B cell (primary cell): ENCODE data around the gene DNAH6. TPM values are rescaled to one million over a fixed set of nuclear protein-coding genes. Genes with fewer than 3 reads are reported as not detected.

ENCODE experiments used
- ATAC-seq: fragments of 200-7000 bp; cut with Tn5 transposase; one replicate; pipeline ENCODE4 v1.10.0; 2021; ENCODE audit warnings: low read depth, mild to moderate bottlenecking, moderate number of reproducible peaks, moderate library complexity
- CTCF ChIA-PET: fragments of 350-600 bp; sonication (Branson Sonifier 250); formaldehyde crosslinking; loops from one replicate; lab custom pipeline; 2021; ENCODE audit warnings: antibody characterized with exemption, inconsistent platforms; lab: Charles Lee
- POLR2A ChIA-PET: fragments of 350-600 bp; sonication (Branson Sonifier 250); formaldehyde crosslinking; loops from one replicate; lab custom pipeline; 2021; ENCODE audit warnings: antibody characterized with exemption; lab: Charles Lee
- DNase-seq: peaks from one replicate; pipeline ENCODE4 v3.0.0; 2013
- H2AFZ ChIP-seq: 2 replicates; pipeline ENCODE4 v1.6.1; 2012; ENCODE audit warnings: mild to moderate bottlenecking, low read depth, low read length; ENCODE audit not compliant: insufficient read depth, poor library complexity, severe bottlenecking
- H3K27ac ChIP-seq, 2 donors: 1 replicate in 1 of 2; 2 replicates in 1 of 2; pipeline ENCODE4 v1.5.1; 2012 to 2013; ENCODE audit warnings: low read length in 2 of 2, mild to moderate bottlenecking in 2 of 2, moderate library complexity in 1 of 2
- H3K27me3 ChIP-seq, 4 experiments: fragments of 200-600 bp in 1 of 4; sonication (generic) in 1 of 4; replicated peaks in 1 of 4; 1 replicate in 2 of 4; 2 replicates in 2 of 4; pipeline versions ENCODE4 v1.6.1 to v1.7.0; 2013 to 2016; ENCODE audit warnings: low read length in 3 of 4, mild to moderate bottlenecking in 2 of 4, mixed read lengths in 1 of 4, moderate library complexity in 1 of 4; ENCODE audit not compliant: insufficient read depth in 4 of 4, control insufficient read depth in 3 of 4; ENCODE audit errors: control extremely low read depth in 1 of 4
- H3K36me3 ChIP-seq, 2 experiments: replicated peaks in 1 of 2; 1 replicate in 1 of 2; 2 replicates in 1 of 2; pipeline versions ENCODE4 v1.6.1 to v1.7.1; 2013; ENCODE audit warnings: low read length in 1 of 2; ENCODE audit not compliant: insufficient read depth in 2 of 2, control insufficient read depth in 1 of 2; ENCODE audit errors: control extremely low read depth in 1 of 2, extremely low read depth in 1 of 2
- H3K4me1 ChIP-seq, 2 donors: fragments of 200-600 bp in 1 of 2; sonication (generic) in 1 of 2; 1 replicate in 1 of 2; 2 replicates in 1 of 2; pipeline versions ENCODE4 v1.5.1 to v1.6.1; 2013 to 2017; ENCODE audit warnings: low read length in 2 of 2; ENCODE audit not compliant: control insufficient read depth in 2 of 2, insufficient read depth in 2 of 2
- H3K4me2 ChIP-seq: replicated peaks from 2 replicates; pipeline ENCODE3; 2012; ENCODE audit warnings: mild to moderate bottlenecking, low read depth, low read length; ENCODE audit not compliant: poor library complexity, severe bottlenecking
- H3K4me3 ChIP-seq, 5 experiments: fragments of 200-600 bp in 1 of 5; sonication (generic) in 1 of 5; 1 replicate in 3 of 5; 2 replicates in 2 of 5; pipeline versions ENCODE4 v1.5.1 to v1.7.0; 2011 to 2016; ENCODE audit warnings: low read length in 4 of 5, mild to moderate bottlenecking in 4 of 5, low read depth in 2 of 5, control low read depth in 1 of 5, moderate library complexity in 1 of 5; ENCODE audit not compliant: insufficient read depth in 1 of 5; ENCODE audit errors: control extremely low read depth in 1 of 5, extremely low read depth in 1 of 5
- H3K79me2 ChIP-seq: fragments of 200-600 bp; sonication (generic); one replicate; pipeline ENCODE4 v1.6.0; 2016; ENCODE audit warnings: low read length; ENCODE audit not compliant: control insufficient read depth, insufficient read depth
- H3K9ac ChIP-seq: fragments of 200-600 bp; sonication (generic); 2 replicates; pipeline ENCODE4 v1.6.1; 2017; ENCODE audit warnings: mild to moderate bottlenecking, low read length, moderate library complexity
- H3K9me3 ChIP-seq, 3 donors: one replicate each; pipeline versions ENCODE4 v1.6.1 to v1.7.1; 2013; ENCODE audit warnings: low read length in 2 of 3; ENCODE audit not compliant: control insufficient read depth in 2 of 3, insufficient read depth in 1 of 3; ENCODE audit errors: control extremely low read depth in 1 of 3
- H4K20me1 ChIP-seq: 2 replicates; pipeline ENCODE4 v1.6.0; 2012; ENCODE audit warnings: mild to moderate bottlenecking, low read length; ENCODE audit not compliant: insufficient read depth, control insufficient read depth, poor library complexity, severe bottlenecking
- H3K27ac Mint-ChIP-seq: one replicate; pipeline ENCODE4 v1.8.0; 2021; ENCODE audit warnings: mixed read lengths
- H3K27me3 Mint-ChIP-seq: one replicate; pipeline ENCODE4 v1.8.0; 2021; ENCODE audit warnings: mixed read lengths
- H3K4me1 Mint-ChIP-seq: one replicate; pipeline ENCODE4 v1.8.0; 2021; ENCODE audit warnings: mixed read lengths
- H3K4me3 Mint-ChIP-seq: one replicate; pipeline ENCODE4 v1.8.0; 2021; ENCODE audit warnings: mixed read lengths
- H3K9me3 Mint-ChIP-seq: one replicate; pipeline ENCODE4 v1.8.0; 2022; ENCODE audit warnings: mixed read lengths; ENCODE audit not compliant: insufficient read depth
- EZH2 ChIP-seq: IDR thresholded peaks from 2 replicates; pipeline ENCODE4 v1.6.1; 2012; ENCODE audit warnings: borderline replicate concordance, low read depth, mild to moderate bottlenecking, moderate library complexity, low read length; ENCODE audit not compliant: insufficient read depth, poor library complexity, severe bottlenecking
- WGBS: methylation state at CpG from one replicate; pipeline ENCODE4 v1.1.5; 2013; ENCODE audit warnings: missing lambda C conversion rate; ENCODE audit not compliant: insufficient coverage; 5-methylcytosine and 5-hydroxymethylcytosine counted together
- intact Hi-C: fragments of 100-400 bp; cut with micrococcal nuclease; formaldehyde crosslinking; loops from one replicate; pipeline ENCODE4 v1.10.0; 2022
- polyA plus RNA-seq: library from polyadenylated mRNA; depleted of rRNA; stranded (reverse); fragments of >200 nt; gene quantifications from 2 replicates; pipeline ENCODE4 v1.2.3, GENCODE V29; 2012
- total RNA-seq, 2 donors: library from RNA; stranded (reverse); fragments of 120-200 nt in 1 of 2; gene quantifications; 1 replicate in 1 of 2; 2 replicates in 1 of 2; pipeline versions ENCODE4 v1.2.3 to v1.2.4, GENCODE V29; 2013 to 2022
- TF ChIP-seq, protein P1 (sequence below): fragments of 200-600 bp; IDR thresholded peaks from one replicate; pipeline ENCODE4 v1.8.0; 2022; ENCODE audit warnings: antibody characterized with exemption, mild to moderate bottlenecking

The DNAH6 gene
- total and polyA plus RNA-seq, 2 donors (not counting 1 experiment from before 2014, with no cell fraction given) = 0.01 to 1.9 TPM

DNA sequence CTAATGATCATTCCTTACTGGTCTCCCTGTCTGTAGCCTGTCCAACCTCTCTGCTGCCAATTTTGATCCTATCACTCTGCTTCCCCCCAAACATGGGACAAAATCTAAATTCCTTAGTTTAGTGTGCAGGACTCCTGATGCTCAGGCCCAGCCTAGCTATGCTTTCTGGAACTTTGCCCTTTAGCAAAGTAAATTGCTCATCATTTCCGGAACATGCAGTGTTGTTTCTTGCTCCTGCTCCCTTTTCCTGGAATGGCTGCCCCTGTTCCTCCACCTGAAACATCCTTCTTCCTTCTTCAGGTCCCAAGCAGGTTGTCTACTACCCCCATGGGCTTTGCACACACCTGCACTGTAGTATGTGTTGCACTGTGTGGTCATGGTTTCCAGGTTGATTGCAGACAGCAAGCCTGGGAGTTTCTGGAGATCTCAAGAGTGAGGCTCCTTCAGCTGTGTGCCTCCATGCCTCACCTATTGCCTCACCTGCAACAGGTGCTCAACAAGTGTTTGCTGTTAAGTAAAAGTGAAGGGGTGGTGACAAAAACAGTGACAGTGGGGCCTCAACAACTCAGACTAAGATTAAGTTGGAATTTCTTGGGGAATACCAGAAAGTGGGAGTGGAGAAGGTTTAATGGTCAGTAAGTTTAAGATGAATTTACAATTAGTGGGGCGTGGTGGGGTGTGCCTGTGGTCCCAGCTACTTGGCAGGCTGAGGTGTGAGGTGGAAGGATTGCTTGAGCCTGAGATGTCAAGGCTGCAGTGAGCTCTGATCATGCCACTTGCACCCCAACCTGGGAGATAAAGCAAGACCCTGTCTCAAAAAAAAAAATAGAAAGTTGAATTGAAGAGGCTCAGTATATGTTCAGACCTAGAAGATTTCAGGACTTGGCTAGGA, 120.0 kb downstream of the DNAH6 start:
- H3K9ac ChIP-seq = no peak overlapping the region
- ChIA-PET POLR2A (no interaction called here), CTCF (no interaction called here)
- ATAC-seq (no peak), DNase-seq (no peak)
- H3K9me3 ChIP-seq = no peaks in the 10 kb centered on the region
- no peaks in the 10 kb centered on the region for H3K4me1 Mint-ChIP-seq
- no peak overlapping the region for H3K27ac ChIP-seq
- TF ChIP-seq EZH2 = no peak
- TF ChIP-seq, protein P1, sequence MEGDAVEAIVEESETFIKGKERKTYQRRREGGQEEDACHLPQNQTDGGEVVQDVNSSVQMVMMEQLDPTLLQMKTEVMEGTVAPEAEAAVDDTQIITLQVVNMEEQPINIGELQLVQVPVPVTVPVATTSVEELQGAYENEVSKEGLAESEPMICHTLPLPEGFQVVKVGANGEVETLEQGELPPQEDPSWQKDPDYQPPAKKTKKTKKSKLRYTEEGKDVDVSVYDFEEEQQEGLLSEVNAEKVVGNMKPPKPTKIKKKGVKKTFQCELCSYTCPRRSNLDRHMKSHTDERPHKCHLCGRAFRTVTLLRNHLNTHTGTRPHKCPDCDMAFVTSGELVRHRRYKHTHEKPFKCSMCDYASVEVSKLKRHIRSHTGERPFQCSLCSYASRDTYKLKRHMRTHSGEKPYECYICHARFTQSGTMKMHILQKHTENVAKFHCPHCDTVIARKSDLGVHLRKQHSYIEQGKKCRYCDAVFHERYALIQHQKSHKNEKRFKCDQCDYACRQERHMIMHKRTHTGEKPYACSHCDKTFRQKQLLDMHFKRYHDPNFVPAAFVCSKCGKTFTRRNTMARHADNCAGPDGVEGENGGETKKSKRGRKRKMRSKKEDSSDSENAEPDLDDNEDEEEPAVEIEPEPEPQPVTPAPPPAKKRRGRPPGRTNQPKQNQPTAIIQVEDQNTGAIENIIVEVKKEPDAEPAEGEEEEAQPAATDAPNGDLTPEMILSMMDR = no peak
- no peak overlapping the region for H3K4me2 ChIP-seq
- H3K4me1 ChIP-seq = no peaks in the 10 kb centered on the region
- H2AFZ ChIP-seq = no peak overlapping the region
- H3K9me3 Mint-ChIP-seq = no peaks in the 10 kb centered on the region
- no peak overlapping the region for H3K4me3 Mint-ChIP-seq
- no peaks in the 10 kb centered on the region for H3K79me2 ChIP-seq
- WGBS = 89% methylated on average over 2 of the region's 2 CpGs
- no peaks in the 10 kb centered on the region for H3K27me3 ChIP-seq
- intact Hi-C loops = no loop called here
- H3K36me3 ChIP-seq = no peaks in the 10 kb centered on the region
- H3K27me3 Mint-ChIP-seq = no peaks in the 10 kb centered on the region
- H4K20me1 ChIP-seq = no peaks in the 10 kb centered on the region
- H3K4me3 ChIP-seq = no peak overlapping the region
- no peak overlapping the region for H3K27ac Mint-ChIP-seq

DNA sequence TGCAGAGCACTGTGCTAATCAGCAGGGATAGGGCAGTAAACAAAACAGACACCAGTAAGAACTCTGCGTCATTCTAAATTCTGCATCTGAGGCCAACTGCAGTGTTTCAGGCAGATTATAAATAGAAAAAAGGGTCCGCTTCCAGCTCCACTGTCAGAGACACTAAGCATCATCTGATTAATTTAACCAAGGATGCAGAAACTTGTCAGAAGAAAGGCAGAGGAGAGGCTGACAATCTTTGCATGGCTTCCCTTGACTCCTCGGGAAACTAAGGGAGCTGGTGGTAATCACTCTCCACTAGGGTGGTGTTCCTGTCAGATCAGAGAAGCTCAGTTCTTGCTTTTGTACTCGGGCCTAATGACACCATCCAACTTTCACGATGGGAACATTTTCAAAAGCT, 123.5 kb downstream of the DNAH6 start:
- H3K4me3 ChIP-seq = no peak overlapping the region
- no peak overlapping the region for H3K4me2 ChIP-seq
- H3K36me3 ChIP-seq = no peaks in the 10 kb centered on the region
- ChIA-PET CTCF (no interaction called here), POLR2A (no interaction called here)
- H3K4me3 Mint-ChIP-seq = no peak overlapping the region
- H2AFZ ChIP-seq = no peak overlapping the region
- intact Hi-C loops = no loop called here
- no peaks in the 10 kb centered on the region for H3K79me2 ChIP-seq
- H3K4me1 Mint-ChIP-seq = no peaks in the 10 kb centered on the region
- no peak for TF ChIP-seq EZH2
- TF ChIP-seq, protein P1 = no peak
- no peaks in the 10 kb centered on the region for H3K27me3 ChIP-seq
- H4K20me1 ChIP-seq = no peaks in the 10 kb centered on the region
- no peaks in the 10 kb centered on the region for H3K9me3 Mint-ChIP-seq
- H3K4me1 ChIP-seq = no peaks in the 10 kb centered on the region
- WGBS = 93% methylated on average over 5 of the region's 5 CpGs
- no peak for ATAC-seq
- H3K27ac ChIP-seq = no peak overlapping the region
- no peak overlapping the region for H3K27ac Mint-ChIP-seq
- no peak overlapping the region for H3K9ac ChIP-seq
- no peak for DNase-seq
- no peaks in the 10 kb centered on the region for H3K9me3 ChIP-seq
- no peaks in the 10 kb centered on the region for H3K27me3 Mint-ChIP-seq
